GM19372 (cell line): Measurements from ENCODE around the gene ADCY3.
A peak's percentile ranks its signal among the peaks of the same experiment; 100 is the strongest.
"Not testable (repeated sequence)": the region's sequence is repeated elsewhere in the genome, so short reads cannot be mapped to it uniquely, and the experiment has no call there.

Experiments
- ATAC-seq: cut with Tn5 transposase; IDR thresholded peaks from one replicate; pipeline ENCODE4 v1.9.1; 2021; ENCODE audit warnings: mild to moderate bottlenecking, low read depth, moderate library complexity; ENCODE audit not compliant: unreplicated experiment

Gene ADCY3

DNA sequence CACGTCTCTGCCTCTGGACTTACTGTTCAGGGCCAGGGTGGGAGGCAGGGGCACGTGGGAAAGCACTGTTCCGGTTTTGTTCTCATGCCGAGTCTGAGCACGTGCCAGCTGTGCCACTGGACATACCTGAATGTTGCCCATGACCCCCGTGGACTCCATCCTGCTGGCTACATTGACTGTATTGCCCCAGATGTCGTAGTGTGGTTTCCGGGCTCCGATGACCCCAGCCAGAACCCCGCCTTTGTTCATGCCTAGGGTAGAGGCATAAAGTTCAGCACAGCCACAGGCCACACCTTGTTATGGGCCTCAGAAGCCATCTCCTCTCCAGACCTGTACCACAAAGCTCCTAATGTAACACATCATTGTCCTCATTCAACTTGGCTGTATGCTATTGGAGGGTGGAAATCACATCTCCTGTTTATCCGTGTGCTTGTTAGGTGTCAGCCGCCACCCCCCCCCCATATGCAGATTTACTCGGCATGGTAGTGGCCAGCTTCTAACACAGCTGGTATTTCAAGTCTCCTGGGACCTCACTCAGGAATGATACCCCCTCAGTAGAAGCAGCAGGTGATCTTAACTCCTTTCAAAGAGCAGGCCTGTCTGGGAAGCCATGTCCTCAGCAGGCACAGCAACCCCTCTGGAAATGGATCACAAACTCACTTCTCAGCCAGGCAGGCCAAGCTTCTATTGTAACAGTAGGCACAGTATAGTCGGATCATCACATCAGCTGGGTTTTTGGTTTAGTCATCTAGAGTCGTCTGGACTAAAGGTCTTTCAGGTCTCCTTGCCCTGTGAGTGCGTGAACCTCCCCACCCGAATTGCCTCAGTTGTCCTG, 99.2 kb downstream of the ADCY3 start:
- no peak for ATAC-seq

DNA sequence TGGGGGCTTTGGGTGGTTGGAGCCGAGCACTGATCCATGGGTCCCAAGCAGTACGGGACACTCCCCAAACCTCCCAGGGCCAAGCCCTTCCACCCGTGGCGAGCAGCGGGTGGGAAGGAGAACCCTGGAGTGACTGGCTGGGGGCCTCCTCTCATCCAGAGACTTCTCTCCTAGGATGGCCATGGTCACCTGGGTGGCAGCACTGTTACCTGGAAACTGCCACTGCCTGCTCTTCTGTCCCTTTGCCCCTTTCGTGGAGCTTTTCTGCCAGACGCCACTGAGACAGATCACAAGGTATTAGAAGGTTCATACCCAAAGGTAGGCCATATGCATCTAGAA, 99.9 kb downstream of the ADCY3 start:
- ATAC-seq = no peak

DNA sequence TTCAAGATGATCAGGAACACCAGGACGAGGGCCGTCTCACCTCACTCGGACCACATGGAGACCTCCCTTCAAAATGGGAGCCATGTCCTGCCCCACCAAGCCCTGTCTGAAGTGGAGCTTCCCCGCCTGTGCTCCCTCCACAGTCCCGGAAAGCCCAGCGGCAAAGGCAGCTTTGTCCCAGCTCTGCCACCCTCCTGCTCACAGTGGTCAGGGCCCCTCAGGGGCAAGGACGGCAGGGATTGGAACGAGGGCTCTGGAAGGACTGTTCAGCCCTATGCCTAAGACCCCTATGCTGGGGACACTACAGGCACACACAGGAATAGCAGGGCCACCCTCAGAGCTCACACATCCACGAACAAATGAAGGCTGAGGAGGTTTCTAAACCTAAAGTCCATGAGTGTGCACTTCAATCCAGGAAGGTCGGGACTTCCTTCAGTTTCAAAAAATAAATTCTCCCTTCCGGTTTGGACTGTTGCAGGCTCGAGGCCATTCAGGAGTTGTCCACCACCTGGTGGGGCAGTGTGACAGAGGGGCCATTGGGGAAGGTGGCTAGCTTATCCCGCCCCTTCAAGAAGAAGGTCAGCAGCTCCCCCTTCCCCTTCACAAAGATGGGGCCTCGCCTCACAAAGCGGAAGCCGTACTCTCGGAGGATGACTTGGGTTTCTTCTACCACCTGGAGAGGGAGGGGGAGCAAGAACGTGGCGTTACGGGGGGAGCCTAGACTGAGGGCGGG, 100.4 kb downstream of the ADCY3 start:
- no peak for ATAC-seq

DNA sequence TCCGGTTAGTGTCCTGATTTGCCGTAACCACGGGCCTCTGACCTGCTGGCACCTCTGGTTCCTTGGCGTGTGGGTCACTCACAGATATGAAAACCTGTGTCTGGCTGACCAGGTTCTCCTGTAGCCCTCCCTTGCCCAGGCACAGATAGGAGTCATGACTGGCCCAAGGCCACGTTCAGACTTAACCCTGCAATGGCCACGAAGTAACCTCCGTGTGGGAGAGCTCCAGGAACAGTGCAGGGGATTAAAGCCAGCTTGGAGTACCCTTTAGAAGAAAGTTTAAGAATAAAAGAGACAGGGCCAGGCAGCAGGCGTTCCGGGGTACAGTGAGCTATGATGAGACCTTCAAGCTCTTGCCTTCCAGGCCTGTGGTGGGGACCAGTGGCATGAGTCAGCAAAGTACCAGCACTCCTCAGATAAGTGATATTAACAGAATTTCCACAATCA, 101.3 kb downstream of the ADCY3 start:
- no peak for ATAC-seq

DNA sequence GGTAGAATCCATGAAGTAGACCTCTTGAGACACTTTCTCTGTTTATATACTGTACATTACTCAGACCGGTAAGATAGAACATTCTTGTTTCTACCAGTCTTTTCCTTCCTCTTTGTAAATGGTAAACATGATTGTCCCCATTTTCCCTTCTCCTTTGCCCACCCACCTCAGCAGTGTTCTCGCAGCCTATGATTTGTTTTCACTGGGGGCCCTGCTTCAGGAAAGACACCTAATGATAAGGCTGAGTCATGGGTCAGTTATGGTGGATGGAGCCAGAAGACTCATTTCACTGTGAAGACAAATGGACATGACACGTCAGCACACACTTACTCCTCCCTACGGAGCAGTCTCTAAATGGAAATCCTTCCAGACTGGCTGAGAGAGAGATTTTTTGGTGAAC, 103.2 kb downstream of the ADCY3 start:
- no peak for ATAC-seq

DNA sequence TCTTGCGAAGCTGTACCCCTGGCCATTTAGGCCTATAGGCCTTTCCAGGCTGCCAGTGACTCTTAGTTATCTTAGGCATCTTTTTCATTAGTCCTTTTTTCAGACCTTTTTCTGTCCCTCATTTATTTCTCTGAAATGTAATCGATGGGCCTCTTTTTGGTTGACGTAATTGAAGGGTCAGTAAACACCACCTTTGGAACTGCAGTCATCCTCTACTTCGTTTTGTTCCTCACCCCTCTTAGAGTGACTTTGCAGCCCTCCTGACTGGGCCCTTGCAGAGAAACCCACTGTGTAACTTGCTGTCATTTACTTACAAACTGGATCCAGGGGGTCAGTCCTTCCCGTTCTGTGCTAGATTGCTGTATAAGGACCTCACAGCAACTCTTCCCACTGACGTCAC, 103.6 kb downstream of the ADCY3 start:
- no peak for ATAC-seq

DNA sequence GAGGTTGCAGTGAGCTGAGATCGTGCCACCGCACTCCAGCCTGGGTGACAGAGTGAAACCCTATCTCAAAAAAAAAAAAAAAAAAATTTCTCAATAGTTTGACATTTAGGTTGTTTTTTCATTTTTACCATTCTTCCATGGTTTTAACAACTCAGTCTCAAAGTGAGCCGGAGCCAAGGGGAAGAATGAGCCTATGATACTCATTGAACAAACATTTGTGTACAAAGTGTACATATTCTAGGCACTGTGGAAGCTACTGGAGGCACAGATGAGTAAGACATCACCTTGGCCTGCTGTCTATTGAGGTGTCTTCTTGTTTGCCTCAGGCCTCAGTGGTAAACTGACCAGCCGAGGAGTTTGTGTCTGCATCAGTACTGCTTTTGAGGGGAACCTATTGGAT, 104.9 kb downstream of the ADCY3 start:
- no peak for ATAC-seq

DNA sequence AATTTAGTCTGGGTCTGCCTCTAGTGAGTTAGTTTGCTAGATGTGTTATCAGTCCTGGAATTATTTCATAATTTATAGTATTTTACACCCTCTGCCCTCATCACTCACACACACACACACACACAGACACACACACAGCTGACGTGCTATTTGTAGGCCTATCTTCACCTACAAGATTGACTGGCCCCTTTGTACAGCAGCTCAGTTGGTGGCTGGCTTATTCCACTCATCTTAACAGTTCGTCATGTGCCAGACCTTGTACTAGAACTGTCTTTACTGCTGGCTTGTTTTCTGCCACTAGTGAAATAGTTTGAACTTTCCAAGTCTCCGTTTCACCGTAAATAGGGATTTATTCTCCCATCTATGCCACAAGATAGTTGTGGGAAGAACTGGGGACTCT, 105.5 kb downstream of the ADCY3 start:
- ATAC-seq = no peak

DNA sequence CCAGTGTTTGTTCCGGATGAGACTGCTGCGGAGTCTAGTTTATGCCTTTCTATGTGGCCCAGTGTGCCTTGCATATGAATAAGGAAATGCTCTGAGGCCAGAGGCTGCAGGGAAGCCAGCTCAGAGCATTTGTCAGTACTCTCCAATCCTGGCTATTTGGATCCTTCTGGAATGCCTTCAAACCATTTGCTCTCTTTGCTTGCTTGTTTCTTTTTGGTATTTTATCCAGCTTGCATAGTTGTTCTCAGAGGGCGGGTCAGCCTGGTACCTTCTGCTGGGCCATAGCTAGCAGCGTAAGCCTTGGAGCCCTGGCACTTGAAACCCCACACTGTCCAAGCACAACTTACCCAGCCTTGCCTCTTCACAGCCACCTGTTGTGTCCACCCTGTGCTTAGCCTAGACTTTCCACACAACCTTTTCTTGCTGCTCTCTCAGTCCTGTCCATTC, 106.3 kb downstream of the ADCY3 start:
- ATAC-seq = no peak

DNA sequence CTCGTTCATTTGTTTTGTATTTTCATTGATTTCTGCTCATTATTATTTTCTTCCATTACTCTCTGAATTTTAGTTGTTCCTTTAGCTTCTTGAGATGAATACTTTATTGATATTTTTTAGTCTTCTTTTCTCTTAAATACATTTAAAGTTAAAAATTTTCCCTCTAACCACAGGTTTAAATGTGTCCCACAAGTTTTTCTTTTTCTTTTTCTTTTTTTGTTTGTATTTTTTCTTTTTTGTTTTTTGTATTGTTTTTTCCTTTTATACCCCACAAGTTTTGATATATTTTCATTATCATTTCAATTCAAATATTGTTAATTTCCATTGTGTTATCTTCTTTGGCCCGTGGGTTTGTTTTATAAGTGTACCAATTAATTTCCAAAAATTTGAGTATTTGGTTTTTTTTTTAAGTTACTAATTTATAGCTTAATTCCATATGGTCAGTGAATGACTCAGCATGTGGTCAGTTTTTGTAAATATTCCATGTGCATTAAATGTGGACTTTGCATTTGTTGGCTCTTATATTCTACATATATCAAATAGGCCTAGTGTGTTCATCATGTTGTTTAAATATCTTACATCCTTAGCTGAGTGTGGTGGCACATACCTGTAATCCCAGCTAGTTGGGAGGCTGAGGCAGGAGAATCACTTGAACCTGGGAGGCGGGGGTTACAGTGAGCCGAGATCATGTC, 110.6 kb downstream of the ADCY3 start:
- no peak for ATAC-seq

DNA sequence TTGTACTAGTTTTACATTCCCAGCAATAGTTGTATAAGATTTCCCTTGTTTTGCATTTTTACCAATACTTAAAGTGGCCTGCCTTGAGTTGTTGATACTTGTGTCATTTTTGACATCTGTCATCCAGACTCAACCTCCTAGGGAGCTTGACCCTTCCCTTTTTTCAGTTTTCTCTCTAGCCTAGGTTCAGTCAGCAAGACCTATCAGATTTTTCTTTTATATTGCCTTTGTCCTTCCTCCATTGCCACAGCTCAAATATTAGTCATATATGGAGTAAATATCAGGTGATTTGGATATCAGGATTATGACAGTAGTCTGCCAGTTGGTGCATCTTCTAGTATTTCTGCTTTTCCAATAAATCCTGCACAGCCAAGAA, 113.4 kb downstream of the ADCY3 start:
- no peak for ATAC-seq

DNA sequence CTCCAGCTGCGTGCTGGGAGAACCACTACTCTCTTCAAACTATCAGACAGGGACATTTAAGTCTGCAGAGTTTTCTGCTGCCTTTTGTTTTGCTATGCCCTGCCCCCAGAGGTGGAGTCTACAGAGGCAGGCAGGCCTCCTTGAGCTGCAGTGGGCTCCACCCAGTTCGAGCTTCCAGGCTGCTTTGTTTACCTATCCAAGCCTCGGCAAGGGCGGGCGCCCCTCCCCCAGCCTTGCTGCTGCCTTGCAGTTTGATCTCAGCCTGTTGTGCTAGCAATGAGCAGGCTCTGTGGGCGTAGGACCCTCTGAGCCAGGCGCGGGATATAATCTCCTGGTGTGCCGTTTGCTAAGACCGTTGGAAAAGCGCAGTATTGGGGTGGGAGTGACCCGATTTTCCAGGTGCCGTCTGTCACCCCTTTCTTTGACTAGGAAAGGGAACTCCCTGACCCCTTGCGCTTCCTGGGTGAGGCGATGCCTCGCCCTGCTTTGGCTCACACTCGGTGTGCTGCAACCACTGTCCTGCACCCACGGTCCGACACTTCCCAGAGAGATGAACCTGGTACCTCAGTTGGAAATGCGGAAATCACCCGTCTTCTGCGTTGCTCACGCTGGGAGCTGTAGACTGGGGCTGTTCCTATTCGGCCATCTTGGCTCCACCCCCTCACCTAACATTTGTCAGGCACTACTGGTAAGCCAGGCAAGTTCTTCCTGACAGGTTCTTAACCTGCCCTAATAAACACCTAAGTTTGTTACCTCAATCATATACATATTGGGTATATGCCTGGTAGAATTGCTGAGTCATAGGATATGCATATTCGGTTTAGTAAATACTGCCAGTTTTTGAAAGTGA, 114.0 kb downstream of the ADCY3 start:
- ATAC-seq = not testable (repeated sequence)

DNA sequence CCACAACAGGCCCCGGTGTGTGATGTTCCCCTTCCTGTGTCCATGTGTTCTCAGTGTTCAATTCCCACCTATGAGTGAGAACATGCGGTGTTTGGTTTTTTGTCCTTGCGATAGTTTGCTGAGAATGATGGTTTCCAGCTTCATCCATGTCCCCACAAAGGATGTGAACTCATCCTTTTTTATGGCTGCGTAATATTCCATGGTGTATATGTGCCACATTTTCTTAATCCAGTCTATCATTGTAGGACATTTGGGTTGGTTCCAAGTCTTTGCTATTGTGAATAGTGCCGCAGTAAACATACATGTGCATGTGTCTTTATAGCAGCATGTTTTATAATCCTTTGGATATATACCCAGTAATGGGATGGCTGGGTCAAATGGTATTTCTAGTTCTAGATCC, 119.5 kb downstream of the ADCY3 start:
- ATAC-seq = not testable (repeated sequence)

DNA sequence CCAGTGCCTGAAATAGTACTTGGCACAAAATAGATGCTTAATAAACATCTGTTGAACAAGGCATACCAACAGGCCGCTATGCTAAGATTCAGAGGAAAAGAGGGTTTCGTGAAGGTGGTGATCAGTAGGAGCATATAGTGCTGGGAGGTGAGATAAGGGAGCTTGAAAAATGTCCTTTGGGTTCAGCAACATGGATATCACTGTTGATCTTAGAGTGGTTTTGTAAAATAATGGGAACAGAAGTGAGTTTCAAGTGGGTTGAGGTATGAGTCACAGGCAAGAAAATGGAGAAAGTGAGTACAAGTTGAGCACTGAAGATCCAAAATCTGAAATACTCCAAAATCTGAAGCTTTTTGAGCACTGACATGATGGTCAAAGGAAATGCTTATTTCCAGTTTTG, 122.4 kb downstream of the ADCY3 start:
- ATAC-seq = no peak

DNA sequence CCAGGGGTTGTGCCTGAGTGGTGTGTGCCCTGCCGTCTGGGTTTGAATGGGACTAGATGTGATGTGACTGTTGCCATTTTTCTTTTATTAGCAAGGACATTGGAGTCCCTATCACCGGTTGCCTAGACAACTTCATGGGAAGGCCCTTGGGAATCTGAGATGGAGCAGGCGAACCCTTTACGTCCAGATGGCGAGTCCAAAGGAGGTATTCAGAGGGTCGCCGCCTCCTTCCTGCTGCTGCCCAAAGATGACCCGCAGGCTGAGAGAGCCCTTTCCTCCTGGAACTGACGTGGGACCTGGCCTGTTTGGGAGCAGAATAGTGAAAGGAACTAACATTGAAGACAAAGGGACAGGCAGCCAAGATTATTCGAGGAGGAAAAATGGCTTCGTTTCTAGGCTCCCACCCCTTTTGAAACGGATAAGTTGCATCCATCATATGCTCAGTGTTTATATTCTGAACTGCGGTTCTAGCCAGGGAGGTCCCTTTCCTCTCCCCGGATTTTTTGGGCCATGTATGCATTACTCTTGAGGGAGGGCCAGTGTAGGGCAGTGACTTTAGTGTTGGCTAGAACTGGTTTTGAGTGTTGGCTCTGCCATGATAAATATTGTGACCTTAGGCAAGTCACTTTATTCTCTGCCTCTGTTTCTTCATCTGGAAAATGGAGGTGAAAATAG, 126.1 kb downstream of the ADCY3 start:
- no peak for ATAC-seq

DNA sequence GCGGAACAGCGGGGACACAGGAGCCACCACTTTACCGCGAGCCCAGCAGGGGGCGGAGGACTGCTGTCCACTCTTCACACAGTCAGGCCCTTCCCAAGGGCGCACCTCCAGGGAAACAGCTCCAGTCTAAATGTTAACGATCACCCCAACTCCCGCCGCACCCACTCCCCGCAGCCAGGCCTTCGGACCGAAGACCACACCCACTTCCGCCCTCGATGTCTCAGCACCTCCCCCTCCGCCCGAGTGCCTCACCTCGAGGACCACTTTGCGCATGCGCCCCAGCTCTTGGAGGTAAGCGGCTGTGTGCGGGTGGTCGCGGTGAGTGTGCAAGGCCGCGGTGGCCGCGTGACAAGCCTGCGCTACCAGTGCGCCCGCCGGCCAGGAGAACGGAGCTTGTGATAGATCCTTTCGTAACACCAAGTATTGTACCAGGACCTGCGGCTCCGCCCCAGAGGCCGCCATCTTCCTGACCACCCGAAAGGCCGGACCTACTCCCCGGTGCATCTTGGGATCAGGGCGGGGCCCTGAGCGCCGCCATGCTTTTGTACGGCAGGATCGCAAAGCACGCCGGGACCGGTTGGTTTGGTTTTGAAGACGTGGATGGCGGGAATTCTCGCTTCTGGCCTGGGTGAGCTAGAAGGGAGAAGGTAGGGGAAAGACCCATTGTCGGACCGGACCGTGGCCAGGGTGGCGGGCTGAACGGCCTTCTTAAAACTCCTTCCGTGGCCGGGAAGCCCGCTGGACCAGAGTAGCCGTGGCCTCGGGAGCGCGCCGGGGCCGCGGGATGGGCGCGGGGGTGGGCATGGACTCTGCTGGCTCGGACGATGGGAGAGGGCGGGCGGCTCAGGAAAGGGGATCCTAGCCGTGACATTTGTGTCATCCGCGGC, 126.9 kb downstream of the ADCY3 start, which contains the start of the genes CENPO and PTRHD1:
CENPO (plus strand) TSS at position 552 of the 887 bp plus-strand sequence. CDS start 495 bp downstream, outside the sequence.
PTRHD1 (minus strand) TSS at position 518 of the 887 bp plus-strand sequence; CDS start at position 504, 14 bp downstream.
- peak; percentile 93 for ATAC-seq

DNA sequence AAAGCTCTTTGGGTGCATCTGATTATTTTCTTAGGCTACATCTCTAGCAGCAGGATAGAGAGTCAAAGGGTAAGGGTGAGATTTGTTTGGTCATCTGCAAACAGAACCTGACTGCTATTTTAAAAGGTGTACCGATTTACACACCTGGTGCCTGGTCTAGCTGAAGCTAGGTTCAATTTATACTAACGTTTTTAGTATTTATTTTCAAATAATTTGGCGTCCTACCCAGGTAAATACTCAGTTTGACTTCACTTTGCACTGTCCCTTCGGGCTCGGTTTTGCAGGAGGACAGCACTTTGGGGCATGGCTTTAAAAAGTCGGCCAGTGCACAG, 127.5 kb downstream of the ADCY3 start:
- ATAC-seq = no peak

DNA sequence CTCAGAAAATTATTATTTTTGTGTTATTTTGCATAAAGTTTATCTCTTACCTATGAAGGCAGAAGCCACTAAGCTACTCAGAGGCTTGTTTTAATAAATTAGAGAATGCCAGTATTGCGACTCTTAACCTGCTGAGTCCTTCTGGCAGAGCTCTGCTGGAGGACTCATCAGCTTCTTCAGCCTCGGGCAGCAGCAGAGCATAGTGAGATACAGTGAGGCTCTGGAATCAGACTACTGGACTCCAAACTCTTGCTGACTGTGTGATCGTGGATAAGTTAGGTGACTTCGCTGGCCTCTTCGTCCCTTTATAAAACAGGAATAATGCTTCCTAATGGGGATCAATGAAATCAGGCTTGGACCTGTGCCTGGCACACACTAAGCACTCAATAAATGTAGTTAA, 128.6 kb downstream of the ADCY3 start:
- no peak for ATAC-seq

DNA sequence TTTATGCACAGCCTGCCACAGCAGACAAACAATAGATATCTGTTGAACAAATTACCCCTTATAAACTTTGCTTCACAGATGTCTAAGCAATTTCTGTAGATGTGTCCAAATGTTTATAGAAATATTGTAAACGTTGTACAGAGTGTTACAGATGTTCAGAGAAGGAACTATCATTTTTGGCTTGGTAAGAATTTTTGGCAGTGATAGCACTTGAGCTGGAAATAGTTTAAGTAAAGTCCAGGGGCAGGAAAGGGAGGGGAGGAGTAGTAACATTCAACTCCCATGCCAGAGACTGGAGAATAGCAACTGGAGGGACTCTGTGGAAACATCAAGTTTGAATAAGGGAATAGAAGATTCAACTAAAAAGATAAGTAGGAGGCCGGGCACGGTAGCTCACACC, 131.2 kb downstream of the ADCY3 start:
- ATAC-seq = no peak
